Heart left ventricle (tissue), 16 donors: ENCODE measurements around the gene MYO7A. TPM values are rescaled to one million over a fixed set of nuclear protein-coding genes. Genes with fewer than 3 reads are reported as not detected.

ENCODE experiments used
- ATAC-seq, 4 donors: fragments of 200-7000 bp; cut with Tn5 transposase; one replicate each; pipeline ENCODE4 v1.9.1; 2020 to 2022; ENCODE audit warnings: moderate library complexity in 4 of 4, mild to moderate bottlenecking in 3 of 4, moderate number of reproducible peaks in 1 of 4
- DNase-seq, 5 donors: peaks; one replicate each; pipeline ENCODE4 v3.0.0-alpha.2; 2020
- H3K27ac ChIP-seq, 12 donors: fragments of 200-600 bp; sonication (generic) in 4 of 12; one replicate each; pipeline versions ENCODE4 v1.5.0 to v1.8.0; 2016 to 2022; ENCODE audit warnings: mild to moderate bottlenecking in 2 of 12
- H3K27me3 ChIP-seq, 9 donors: fragments of 200-600 bp; sonication (generic) in 2 of 9; one replicate each; pipeline versions ENCODE4 v1.5.1 to v1.8.0; 2016 to 2022; ENCODE audit warnings: mild to moderate bottlenecking in 3 of 9
- H3K36me3 ChIP-seq, 9 donors: fragments of 200-600 bp; sonication (generic) in 2 of 9; one replicate each; pipeline versions ENCODE4 v1.5.0 to v1.8.0; 2018 to 2022; ENCODE audit warnings: mild to moderate bottlenecking in 2 of 9
- H3K4me1 ChIP-seq, 12 donors: fragments of 200-600 bp; sonication (generic) in 4 of 12; one replicate each; pipeline versions ENCODE4 v1.5.0 to v1.8.0; 2016 to 2022; ENCODE audit warnings: mild to moderate bottlenecking in 3 of 12
- H3K4me3 ChIP-seq, 12 donors: fragments of 200-600 bp; sonication (generic) in 4 of 12; one replicate each; pipeline versions ENCODE4 v1.5.0 to v1.8.0; 2017 to 2022; ENCODE audit warnings: mild to moderate bottlenecking in 9 of 12, moderate library complexity in 4 of 12
- H3K9me3 ChIP-seq, 12 donors: fragments of 200-600 bp; sonication (generic) in 4 of 12; one replicate each; pipeline versions ENCODE4 v1.5.0 to v1.8.0; 2016 to 2022; ENCODE audit warnings: mild to moderate bottlenecking in 1 of 12
- POLR2A ChIP-seq, 2 donors: fragments of 450-650 bp; IDR thresholded peaks; one replicate each; pipeline ENCODE4 v1.6.1; 2017; ENCODE audit warnings: antibody characterized with exemption in 2 of 2, mild to moderate bottlenecking in 2 of 2, moderate library complexity in 2 of 2
- WGBS, 4 donors: extraction: QIAGEN DNeasy Blood & Tissue Kit in 2 of 4; methylation state at CpG; one replicate each; pipeline versions ENCODE4 v1.1.5 to v1.1.7; 2013 to 2018; 5-methylcytosine and 5-hydroxymethylcytosine counted together
- intact Hi-C, 10 donors: fragments of 100-400 bp; cut with DNase I; formaldehyde crosslinking; loops; one replicate each; pipeline versions ENCODE4 v1.11.1 to v1.14.2; 2022
- polyA plus RNA-seq, 2 donors: library from polyadenylated mRNA; stranded (reverse); fragments of 200-250 nt; gene quantifications; one replicate each; pipeline ENCODE4 v1.2.3, GENCODE V29; 2013
- total RNA-seq, 9 donors: library from RNA; depleted of rRNA in 2 of 9; stranded (reverse); fragments of >200 nt in 2 of 9; fragmentation: NEBNext Ultra II Directional in 3 of 9; extraction: Animal tissue kit (Norgen Biotek cat#: 25700) in 3 of 9; gene quantifications; one replicate each; pipeline versions ENCODE4 v1.1.0 to v1.2.4, GENCODE V29; 2016 to 2023
- TF ChIP-seq, protein P1 (sequence below), 12 donors: fragments of 200-600 bp; sonication (generic) in 4 of 12; IDR thresholded peaks; one replicate each; pipeline versions ENCODE4 v1.5.0 to v1.8.0; 2018 to 2022; ENCODE audit warnings: antibody characterized with exemption in 12 of 12, mild to moderate bottlenecking in 5 of 12
- donor health status: ischemic (EF 13 %, LVEDD 7.1; RV severe dilation, severe dysfunction).
- donor health status: healthy with polysubstance abuse.
- donor health status: DM: no; HTN: yes; CAD: no.
- donor health status: DM: no; HTN: no; CAD: no.
- donor health status: ischemic (EF 25% LVEDD 6.9; RV normal size, moderate dysfunction).
- donor health status: ischemic (EF 25% LVEDD 5.7; RV mildly dilated, moderate dysfunction).
- donor health status: healthy.
- donor health status: DM: yes; HTN: yes; CAD: no.
- donor health status: ischemic (EF 35%, LVEDD 5.7; RV mildly dilated, moderate dysfunction).
- donor health status: nonischemic (EF 11% LVEDD 7.7; RV severe dilation, severe dysfunction).
- donor health status: DM: yes; HTN: yes; CAD: no.
- donor health status: PGD.
- donor health status: ischemic (EF 29% LVEDD 5.4; RV normal size, mild dysfunction).
- donor health status: nonischemic (EF 23%, LVEDD 6.1; RV moderate dilation, normal function).

Gene MYO7A
- total and polyA plus RNA-seq, 11 donors: 1.0 to 17.1 (median 2.7) TPM

DNA sequence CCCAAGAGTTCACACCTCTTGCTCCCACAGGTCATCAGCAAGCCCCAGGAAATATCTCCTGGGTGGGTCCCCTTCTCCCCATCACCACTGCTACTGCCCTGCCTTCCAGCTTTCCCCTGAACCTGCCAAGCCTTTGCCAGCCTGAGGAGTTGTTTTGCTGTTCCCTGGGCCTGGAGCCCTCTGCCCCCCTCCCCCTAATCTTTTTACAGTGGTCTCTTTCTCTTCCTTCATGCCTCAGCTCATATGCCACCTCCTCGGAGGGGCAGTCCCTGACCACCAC, 18.9 kb downstream of the MYO7A start:
- no peak for ATAC-seq
- no peaks in the 10 kb centered on the region for H3K36me3 ChIP-seq
- intact Hi-C loops: no loop called here
- H3K9me3 ChIP-seq: no peaks in the 10 kb centered on the region
- no peak overlapping the region for H3K4me3 ChIP-seq
- H3K27ac ChIP-seq: no peak overlapping the region
- peaks cover 0 to 7% (median 2%) of the 10 kb centered on the region in 12 donors for H3K4me1 ChIP-seq
- WGBS, 4 donors: 83 to 97% (median 94%) methylated on average over 1 of the region's 1 CpG
- no peak for DNase-seq
- peaks cover 0 to 2% (median 0%) of the 10 kb centered on the region in 9 donors for H3K27me3 ChIP-seq
- no peak for TF ChIP-seq POLR2A (IDR thresholded peaks at IDR 0.05)
- TF ChIP-seq, protein P1, sequence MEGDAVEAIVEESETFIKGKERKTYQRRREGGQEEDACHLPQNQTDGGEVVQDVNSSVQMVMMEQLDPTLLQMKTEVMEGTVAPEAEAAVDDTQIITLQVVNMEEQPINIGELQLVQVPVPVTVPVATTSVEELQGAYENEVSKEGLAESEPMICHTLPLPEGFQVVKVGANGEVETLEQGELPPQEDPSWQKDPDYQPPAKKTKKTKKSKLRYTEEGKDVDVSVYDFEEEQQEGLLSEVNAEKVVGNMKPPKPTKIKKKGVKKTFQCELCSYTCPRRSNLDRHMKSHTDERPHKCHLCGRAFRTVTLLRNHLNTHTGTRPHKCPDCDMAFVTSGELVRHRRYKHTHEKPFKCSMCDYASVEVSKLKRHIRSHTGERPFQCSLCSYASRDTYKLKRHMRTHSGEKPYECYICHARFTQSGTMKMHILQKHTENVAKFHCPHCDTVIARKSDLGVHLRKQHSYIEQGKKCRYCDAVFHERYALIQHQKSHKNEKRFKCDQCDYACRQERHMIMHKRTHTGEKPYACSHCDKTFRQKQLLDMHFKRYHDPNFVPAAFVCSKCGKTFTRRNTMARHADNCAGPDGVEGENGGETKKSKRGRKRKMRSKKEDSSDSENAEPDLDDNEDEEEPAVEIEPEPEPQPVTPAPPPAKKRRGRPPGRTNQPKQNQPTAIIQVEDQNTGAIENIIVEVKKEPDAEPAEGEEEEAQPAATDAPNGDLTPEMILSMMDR (IDR thresholded peaks at IDR 0.05): no peak

DNA sequence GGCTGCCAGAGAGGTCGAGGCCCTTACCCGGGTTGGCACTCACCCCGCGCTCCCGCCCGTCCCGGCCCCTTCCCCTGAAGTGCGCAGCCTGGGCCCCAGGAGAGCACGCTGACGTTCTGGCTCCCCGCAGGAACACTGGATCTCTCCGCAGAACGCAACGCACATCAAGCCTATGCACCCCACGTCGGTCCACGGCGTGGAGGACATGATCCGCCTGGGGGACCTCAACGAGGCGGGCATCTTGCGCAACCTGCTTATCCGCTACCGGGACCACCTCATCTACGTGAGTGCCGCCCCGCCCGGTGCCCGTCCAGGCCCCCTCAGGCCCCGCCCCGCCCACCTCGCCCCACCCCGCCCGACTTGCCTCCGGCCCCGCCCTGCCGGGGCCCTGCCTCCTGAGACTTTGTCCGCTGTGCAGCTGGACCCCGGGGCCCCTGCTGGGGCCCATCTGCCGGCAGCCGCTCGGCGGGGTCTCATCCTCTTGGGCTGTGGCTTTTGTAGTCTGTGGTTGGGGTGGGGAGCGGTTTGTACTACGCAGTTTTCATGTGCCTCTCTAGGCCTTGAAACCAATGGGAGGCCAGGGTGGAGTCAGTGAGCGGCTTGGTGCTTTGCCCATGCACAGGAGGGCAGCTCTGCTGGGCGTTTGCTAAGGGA, 19.7 kb downstream of the MYO7A start:
- DNase-seq (peak in 1 of 5 donors; percentile 56), ATAC-seq (peak in 2 of 4 donors; percentile 4 to 15)
- H3K36me3 ChIP-seq: no peaks in the 10 kb centered on the region
- H3K4me1 ChIP-seq: peaks cover 0 to 13% (median 4%) of the 10 kb centered on the region in 12 donors
- TF ChIP-seq, protein P1 (IDR thresholded peaks at IDR 0.05): no peak
- no peak for TF ChIP-seq POLR2A (IDR thresholded peaks at IDR 0.05)
- intact Hi-C loops: no loop called here
- 16 to 32% (median 27%) methylated on average over 28 to 47 of the region's 47 CpGs for WGBS, 4 donors
- peak overlapping the region in 8 of 12 donors; percentile 10 to 37 (median 32) for H3K4me3 ChIP-seq
- H3K9me3 ChIP-seq: no peaks in the 10 kb centered on the region
- H3K27ac ChIP-seq: no peak overlapping the region
- H3K27me3 ChIP-seq: peaks cover 0 to 2% (median 0%) of the 10 kb centered on the region in 9 donors

- TF ChIP-seq, protein P1 (IDR thresholded peaks at IDR 0.05): no peak
- TF ChIP-seq POLR2A (IDR thresholded peaks at IDR 0.05): no peak
- intact Hi-C loops: no loop called here
- H3K27me3 ChIP-seq: peaks cover 0 to 2% (median 0%) of the 10 kb centered on the region in 9 donors
- peaks cover 0 to 26% (median 13%) of the 10 kb centered on the region in 12 donors for H3K4me1 ChIP-seq
- H3K27ac ChIP-seq: no peak overlapping the region
- DNase-seq: no peak
- no peak overlapping the region for H3K4me3 ChIP-seq
- H3K36me3 ChIP-seq: no peaks in the 10 kb centered on the region
- 91 to 94% (median 93%) methylated on average over 8 of the region's 8 CpGs for WGBS, 4 donors
- ATAC-seq: no peak
- no peaks in the 10 kb centered on the region for H3K9me3 ChIP-seq
Measured at GRCh38 chr11:77148963-77149715, 21.1 kb downstream of the MYO7A start.

- Histone ChIP-seq H3K27me3 (peaks cover 0 to 2% (median 0%) of the 10 kb centered on the region in 9 donors), H3K4me1 (peaks cover 0 to 33% (median 18%) of the 10 kb centered on the region in 12 donors), H3K27ac (no peak overlapping the region), H3K36me3 (no peaks in the 10 kb centered on the region), H3K4me3 (no peak overlapping the region), H3K9me3 (no peaks in the 10 kb centered on the region)
- TF ChIP-seq, protein P1 (IDR thresholded peaks at IDR 0.05): no peak
- TF ChIP-seq POLR2A (IDR thresholded peaks at IDR 0.05): no peak
- intact Hi-C loops: no loop called here
- DNase-seq (no peak), ATAC-seq (no peak)
- 77 to 89% (median 83%) methylated on average over 9 to 12 of the region's 12 CpGs for WGBS, 4 donors
Measured at GRCh38 chr11:77149716-77150392, 21.8 kb downstream of the MYO7A start.
